GM21576 (cell line): ENCODE measurements around the gene GNA15.
"Not testable (repeated sequence)": the region's sequence is repeated elsewhere in the genome, so short reads cannot be mapped to it uniquely, and the experiment has no call there.

Source experiments
- ATAC-seq: cut with Tn5 transposase; IDR thresholded peaks from one replicate; pipeline ENCODE4 v1.9.1; 2021; ENCODE audit warnings: mild to moderate bottlenecking, moderate library complexity; ENCODE audit not compliant: unreplicated experiment

Gene GNA15

GRCh38 chr19:3167533-3168272, 31.9 kb downstream of the GNA15 start:
- no peak for ATAC-seq

GRCh38 chr19:3171894-3172672, 36.2 kb downstream of the GNA15 start:
- ATAC-seq, result no peak

- not testable (repeated sequence) for ATAC-seq
Observed at GRCh38 chr19:3172673-3173000, 36.8 kb downstream of the GNA15 start.

GRCh38 chr19:3175781-3176714, 40.2 kb downstream of the GNA15 start:
- no peak for ATAC-seq

GRCh38 chr19:3176715-3177501, 41.1 kb downstream of the GNA15 start:
- no peak for ATAC-seq

- ATAC-seq, result no peak
Observed at GRCh38 chr19:3178377-3178972, 42.6 kb downstream of the GNA15 start, which contains the start of gene S1PR4. S1PR4 (plus strand) TSS chr19:3178769; CDS start chr19:3178793, 24 bp downstream.

GRCh38 chr19:3178973-3179738, 43.3 kb downstream of the GNA15 start:
- no peak for ATAC-seq

GRCh38 chr19:3179739-3180293, 44.0 kb downstream of the GNA15 start:
- no peak for ATAC-seq

GRCh38 chr19:3183721-3184641, 48.1 kb downstream of the GNA15 start:
- ATAC-seq, result no peak

GRCh38 chr19:3184847-3185460, 49.1 kb downstream of the GNA15 start:
- ATAC-seq, result peak; percentile 30

- ATAC-seq, result peak; percentile 70
Observed at GRCh38 chr19:3185461-3186159, 49.8 kb downstream of the GNA15 start, which contains the start of gene NCLN. NCLN (plus strand) TSS chr19:3185930; CDS start chr19:3186031, 101 bp downstream.

GRCh38 chr19:3186160-3186688, 50.4 kb downstream of the GNA15 start:
- peak; percentile 3 for ATAC-seq

- no peak for ATAC-seq
Observed at GRCh38 chr19:3186891-3187661, 51.2 kb downstream of the GNA15 start.

- ATAC-seq, result no peak
Observed at GRCh38 chr19:3187662-3188511, 52.1 kb downstream of the GNA15 start.
